Neural cell (in vitro differentiated cells): ENCODE measurements around the gene BLMH. TPM values are rescaled to one million over a fixed set of nuclear protein-coding genes. Genes with fewer than 3 reads are reported as not detected.

Source experiments
- H2AFZ ChIP-seq: fragments of 200-600, 300-800 bp; sonication (generic), shearing (Covaris generic); 2 replicates; pipeline ENCODE4 v1.6.0; 2014; ENCODE audit warnings: low read depth, mild to moderate bottlenecking, antibody characterized with exemption, low read length, moderate library complexity
- H3F3A ChIP-seq: fragments of 200-600 bp; shearing (Covaris generic); 2 replicates; pipeline ENCODE4 v1.6.1; 2016; ENCODE audit warnings: mild to moderate bottlenecking, moderate library complexity, mixed read lengths, antibody characterized with exemption, low read length; ENCODE audit not compliant: insufficient read depth, poor library complexity, severe bottlenecking
- H3K27ac ChIP-seq: fragments of 200-600, 300-800 bp; sonication (generic), shearing (Covaris generic); 2 replicates; pipeline ENCODE4 v1.5.1; 2014; ENCODE audit warnings: mild to moderate bottlenecking, low read length, moderate library complexity
- H3K27me3 ChIP-seq: fragments of 300-800, 200-600 bp; sonication (generic), shearing (Covaris generic); 2 replicates; pipeline ENCODE4 v1.6.0; 2014; ENCODE audit warnings: mild to moderate bottlenecking, low read depth, low read length, moderate library complexity; ENCODE audit not compliant: insufficient read depth
- H3K36me3 ChIP-seq: fragments of 300-800, 200-600 bp; sonication (generic), shearing (Covaris generic); 2 replicates; pipeline ENCODE4 v1.5.1; 2014; ENCODE audit warnings: mild to moderate bottlenecking, antibody characterized with exemption, low read length, moderate library complexity; ENCODE audit not compliant: insufficient read depth
- H3K4me2 ChIP-seq: fragments of 300-800, 200-600 bp; sonication (generic), shearing (Covaris generic); 2 replicates; pipeline ENCODE4 v1.6.0; 2014; ENCODE audit warnings: mild to moderate bottlenecking, low read length
- H3K4me3 ChIP-seq: fragments of 300-800, 200-600 bp; sonication (generic), shearing (Covaris generic); 2 replicates; pipeline ENCODE4 v1.5.1; 2014; ENCODE audit warnings: mild to moderate bottlenecking, low read length, moderate library complexity
- H3K79me2 ChIP-seq: fragments of 200-600 bp; shearing (Covaris generic); replicated peaks from 2 replicates; pipeline ENCODE4 v1.6.0; 2014; ENCODE audit warnings: mild to moderate bottlenecking, low read length, moderate library complexity; ENCODE audit not compliant: insufficient read depth
- H3K9ac ChIP-seq: fragments of 300-800, 200-600 bp; sonication (generic), shearing (Covaris generic); 2 replicates; pipeline ENCODE4 v1.6.1; 2016; ENCODE audit warnings: mild to moderate bottlenecking, low read length, mixed read lengths
- H3K9me2 ChIP-seq: fragments of 200-600 bp; shearing (Covaris generic); 2 replicates; pipeline ENCODE4 v1.6.1; 2016; ENCODE audit warnings: mild to moderate bottlenecking, low read length, mixed read lengths; ENCODE audit not compliant: insufficient read depth
- H3K9me3 ChIP-seq: fragments of 200-600, 300-800 bp; sonication (generic), shearing (Covaris generic); 2 replicates; pipeline ENCODE4 v1.6.1; 2016; ENCODE audit warnings: mild to moderate bottlenecking, mixed run types, low read length, moderate library complexity, mixed read lengths
- H4K20me1 ChIP-seq: fragments of 200-600 bp; shearing (Covaris generic); 2 replicates; pipeline ENCODE4 v1.6.1; 2016; ENCODE audit warnings: mild to moderate bottlenecking, mixed run types; ENCODE audit not compliant: insufficient read depth
- EP300 ChIP-seq: fragments of 450-650 bp; conservative IDR thresholded peaks from 2 replicates; pipeline ENCODE4 v1.6.1; 2014; ENCODE audit warnings: antibody characterized with exemption, mild to moderate bottlenecking, moderate library complexity; ENCODE audit not compliant: poor library complexity, severe bottlenecking
- EZH2 ChIP-seq: fragments of 200-600, 300-800 bp; shearing (Covaris generic), sonication (generic); IDR thresholded peaks from 2 replicates; pipeline ENCODE4 v1.6.1; 2014; ENCODE audit warnings: antibody characterized with exemption, low read length, borderline replicate concordance, mild to moderate bottlenecking; ENCODE audit not compliant: insufficient read depth, poor library complexity, severe bottlenecking
- MXI1 ChIP-seq: fragments of 450-650 bp; conservative IDR thresholded peaks from 2 replicates; pipeline ENCODE4 v1.6.1; 2014; ENCODE audit warnings: antibody characterized with exemption, mild to moderate bottlenecking; ENCODE audit not compliant: poor library complexity, severe bottlenecking
- POLR2AphosphoS5 ChIP-seq: IDR thresholded peaks from 2 replicates; pipeline ENCODE4 v1.6.1; 2012
- RAD21 ChIP-seq: fragments of 450-650 bp; conservative IDR thresholded peaks from 2 replicates; pipeline ENCODE4 v1.6.1; 2014; ENCODE audit warnings: antibody characterized with exemption, mild to moderate bottlenecking, moderate library complexity
- SMC3 ChIP-seq: fragments of 450-650 bp; conservative IDR thresholded peaks from 2 replicates; pipeline ENCODE4 v1.6.1; 2014; ENCODE audit warnings: antibody characterized with exemption, mild to moderate bottlenecking, moderate library complexity; ENCODE audit not compliant: poor library complexity
- TAF1 ChIP-seq: IDR thresholded peaks from 2 replicates; pipeline ENCODE4 v1.6.1; 2012; ENCODE audit warnings: low read depth
- polyA plus RNA-seq: library from polyadenylated mRNA; depleted of rRNA; stranded (reverse); fragments of >200 nt; gene quantifications from 2 replicates; pipeline ENCODE4 v1.2.3, GENCODE V29; 2014
- TF ChIP-seq, protein P1 (sequence below): IDR thresholded peaks from 2 replicates; pipeline ENCODE4 v1.6.1; 2012; ENCODE audit warnings: borderline replicate concordance
- TF ChIP-seq, protein P2 (sequence below): fragments of 450-650 bp; IDR thresholded peaks from 2 replicates; pipeline ENCODE4 v1.5.1; 2014; ENCODE audit warnings: antibody characterized with exemption, mild to moderate bottlenecking, moderate library complexity; ENCODE audit not compliant: poor library complexity, severe bottlenecking

BLMH gene
- polyA plus RNA-seq, 1 donor from 2014 or later: 44.3 TPM

DNA sequence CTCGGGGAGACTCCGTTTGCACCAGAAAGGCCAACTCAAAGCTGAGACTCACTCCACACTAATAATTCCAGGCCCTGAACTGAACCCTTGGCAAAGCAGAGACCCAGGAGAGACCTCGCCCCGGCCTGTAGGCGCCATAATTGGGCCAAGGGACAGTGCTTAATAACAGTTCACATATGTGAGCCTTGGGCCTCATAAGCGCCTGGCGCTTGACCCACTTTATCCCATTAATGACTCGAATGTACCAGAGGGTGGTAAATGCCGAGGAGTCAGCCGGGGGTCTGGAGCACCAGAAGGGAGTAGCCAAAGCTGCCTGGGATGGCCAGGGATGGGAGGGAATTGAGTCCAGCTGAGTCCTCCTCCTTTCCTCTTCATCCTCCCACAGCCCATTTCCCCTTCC lies 80.8 kb downstream of the BLMH start:
- no peak for TF ChIP-seq SMC3
- TF ChIP-seq, protein P1, sequence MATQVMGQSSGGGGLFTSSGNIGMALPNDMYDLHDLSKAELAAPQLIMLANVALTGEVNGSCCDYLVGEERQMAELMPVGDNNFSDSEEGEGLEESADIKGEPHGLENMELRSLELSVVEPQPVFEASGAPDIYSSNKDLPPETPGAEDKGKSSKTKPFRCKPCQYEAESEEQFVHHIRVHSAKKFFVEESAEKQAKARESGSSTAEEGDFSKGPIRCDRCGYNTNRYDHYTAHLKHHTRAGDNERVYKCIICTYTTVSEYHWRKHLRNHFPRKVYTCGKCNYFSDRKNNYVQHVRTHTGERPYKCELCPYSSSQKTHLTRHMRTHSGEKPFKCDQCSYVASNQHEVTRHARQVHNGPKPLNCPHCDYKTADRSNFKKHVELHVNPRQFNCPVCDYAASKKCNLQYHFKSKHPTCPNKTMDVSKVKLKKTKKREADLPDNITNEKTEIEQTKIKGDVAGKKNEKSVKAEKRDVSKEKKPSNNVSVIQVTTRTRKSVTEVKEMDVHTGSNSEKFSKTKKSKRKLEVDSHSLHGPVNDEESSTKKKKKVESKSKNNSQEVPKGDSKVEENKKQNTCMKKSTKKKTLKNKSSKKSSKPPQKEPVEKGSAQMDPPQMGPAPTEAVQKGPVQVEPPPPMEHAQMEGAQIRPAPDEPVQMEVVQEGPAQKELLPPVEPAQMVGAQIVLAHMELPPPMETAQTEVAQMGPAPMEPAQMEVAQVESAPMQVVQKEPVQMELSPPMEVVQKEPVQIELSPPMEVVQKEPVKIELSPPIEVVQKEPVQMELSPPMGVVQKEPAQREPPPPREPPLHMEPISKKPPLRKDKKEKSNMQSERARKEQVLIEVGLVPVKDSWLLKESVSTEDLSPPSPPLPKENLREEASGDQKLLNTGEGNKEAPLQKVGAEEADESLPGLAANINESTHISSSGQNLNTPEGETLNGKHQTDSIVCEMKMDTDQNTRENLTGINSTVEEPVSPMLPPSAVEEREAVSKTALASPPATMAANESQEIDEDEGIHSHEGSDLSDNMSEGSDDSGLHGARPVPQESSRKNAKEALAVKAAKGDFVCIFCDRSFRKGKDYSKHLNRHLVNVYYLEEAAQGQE: no peak
- no peak for TF ChIP-seq RAD21
- no peak for TF ChIP-seq MXI1
- no peak for TF ChIP-seq TAF1
- no peak for TF ChIP-seq EP300
- no peak for TF ChIP-seq EZH2
- no peak for TF ChIP-seq POLR2AphosphoS5
- TF ChIP-seq, protein P2, sequence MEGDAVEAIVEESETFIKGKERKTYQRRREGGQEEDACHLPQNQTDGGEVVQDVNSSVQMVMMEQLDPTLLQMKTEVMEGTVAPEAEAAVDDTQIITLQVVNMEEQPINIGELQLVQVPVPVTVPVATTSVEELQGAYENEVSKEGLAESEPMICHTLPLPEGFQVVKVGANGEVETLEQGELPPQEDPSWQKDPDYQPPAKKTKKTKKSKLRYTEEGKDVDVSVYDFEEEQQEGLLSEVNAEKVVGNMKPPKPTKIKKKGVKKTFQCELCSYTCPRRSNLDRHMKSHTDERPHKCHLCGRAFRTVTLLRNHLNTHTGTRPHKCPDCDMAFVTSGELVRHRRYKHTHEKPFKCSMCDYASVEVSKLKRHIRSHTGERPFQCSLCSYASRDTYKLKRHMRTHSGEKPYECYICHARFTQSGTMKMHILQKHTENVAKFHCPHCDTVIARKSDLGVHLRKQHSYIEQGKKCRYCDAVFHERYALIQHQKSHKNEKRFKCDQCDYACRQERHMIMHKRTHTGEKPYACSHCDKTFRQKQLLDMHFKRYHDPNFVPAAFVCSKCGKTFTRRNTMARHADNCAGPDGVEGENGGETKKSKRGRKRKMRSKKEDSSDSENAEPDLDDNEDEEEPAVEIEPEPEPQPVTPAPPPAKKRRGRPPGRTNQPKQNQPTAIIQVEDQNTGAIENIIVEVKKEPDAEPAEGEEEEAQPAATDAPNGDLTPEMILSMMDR: no peak
- Histone ChIP-seq H3F3A (no peaks in the 10 kb centered on the region), H3K9me2 (no peaks in the 10 kb centered on the region), H3K36me3 (no peaks in the 10 kb centered on the region), H3K4me2 (no peak overlapping the region), H3K27me3 (no peaks in the 10 kb centered on the region), H3K9ac (no peak overlapping the region), H3K9me3 (no peaks in the 10 kb centered on the region), H3K27ac (no peak overlapping the region), H3K4me3 (no peak overlapping the region), H2AFZ (no peak overlapping the region), H3K79me2 (no peaks in the 10 kb centered on the region), H4K20me1 (no peaks in the 10 kb centered on the region)

DNA sequence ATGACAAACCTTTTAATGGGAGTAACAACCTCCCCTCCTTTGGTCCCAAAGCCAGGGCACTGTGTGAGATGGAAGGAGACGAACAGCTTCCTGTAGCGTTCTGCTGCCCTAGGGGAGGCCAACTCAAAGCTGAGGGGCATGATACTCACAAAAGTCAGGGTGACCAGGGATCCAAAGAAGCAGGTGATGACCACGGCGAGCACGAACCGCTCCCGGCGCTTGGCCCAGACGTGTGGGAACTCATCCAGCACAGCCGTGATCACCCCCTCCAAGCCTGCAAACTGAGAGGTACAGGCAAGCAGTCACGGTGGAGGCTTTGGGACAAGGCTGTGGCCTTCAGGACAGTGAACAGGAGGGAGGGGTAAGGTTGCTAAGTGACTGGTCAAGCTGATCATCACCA lies 81.4 kb downstream of the BLMH start:
- TF ChIP-seq, protein P2: no peak
- TF ChIP-seq MXI1: no peak
- no peak for TF ChIP-seq SMC3
- no peaks in the 10 kb centered on the region for H3F3A ChIP-seq
- H3K36me3 ChIP-seq: no peaks in the 10 kb centered on the region

More for the DNA sequence above, 81.4 kb downstream of the BLMH start:
- Histone ChIP-seq H3K9ac (no peak overlapping the region), H3K27ac (no peak overlapping the region), H2AFZ (no peak overlapping the region), H3K9me3 (no peaks in the 10 kb centered on the region), H3K4me2 (no peak overlapping the region), H3K79me2 (no peaks in the 10 kb centered on the region), H3K4me3 (no peak overlapping the region), H3K9me2 (no peaks in the 10 kb centered on the region), H3K27me3 (no peaks in the 10 kb centered on the region), H4K20me1 (no peaks in the 10 kb centered on the region)
